Ramos (cell line): ENCODE measurements around the gene CLDN10.
"Not testable (repeated sequence)": the region's sequence is repeated elsewhere in the genome, so short reads cannot be mapped to it uniquely, and the experiment has no call there.

Source experiments
- in situ Hi-C: fragments of 300-500 bp; cut with MboI; formaldehyde crosslinking; loops from one replicate; pipeline ENCODE4 v1.14.3; 2022; ENCODE audit warnings: low sequenced_read_pairs; ENCODE audit not compliant: unreplicated experiment

The CLDN10 gene

GRCh38 chr13:95540888-95541287 is 11.6 kb upstream of the CLDN10 start:
- in situ Hi-C loops = no loop called here

- in situ Hi-C loops = no loop called here
Measured at GRCh38 chr13:95541308-95541707, 11.2 kb upstream of the CLDN10 start.

GRCh38 chr13:95541911-95542474 is 10.5 kb upstream of the CLDN10 start:
- in situ Hi-C loops = no loop called here

- in situ Hi-C loops = no loop called here
Measured at GRCh38 chr13:95544293-95544692, 8.2 kb upstream of the CLDN10 start.

- in situ Hi-C loops = no loop called here
Measured at GRCh38 chr13:95546919-95547318, 5.6 kb upstream of the CLDN10 start.

GRCh38 chr13:95547531-95548167 is 4.9 kb upstream of the CLDN10 start:
- in situ Hi-C loops = no loop called here

- in situ Hi-C loops = no loop called here
Measured at GRCh38 chr13:95552208-95552538, 347 bp upstream of the CLDN10 start.

GRCh38 chr13:95553581-95554385 is 1.3 kb downstream of the CLDN10 start:
- in situ Hi-C loops = no loop called here

GRCh38 chr13:95557013-95557412 is 4.5 kb downstream of the CLDN10 start:
- in situ Hi-C loops = no loop called here

GRCh38 chr13:95559100-95559499 is 6.6 kb downstream of the CLDN10 start:
- in situ Hi-C loops = no loop called here

- in situ Hi-C loops = no loop called here
Measured at GRCh38 chr13:95560387-95560786, 7.9 kb downstream of the CLDN10 start.

- in situ Hi-C loops = no loop called here
Measured at GRCh38 chr13:95564091-95564490, 11.6 kb downstream of the CLDN10 start.

GRCh38 chr13:95564733-95565291 is 12.3 kb downstream of the CLDN10 start:
- in situ Hi-C loops = no loop called here

GRCh38 chr13:95565758-95566157 is 13.2 kb downstream of the CLDN10 start:
- in situ Hi-C loops = not testable (repeated sequence)

- in situ Hi-C loops = no loop called here
Measured at GRCh38 chr13:95568131-95568530, 15.6 kb downstream of the CLDN10 start.

GRCh38 chr13:95570016-95570415 is 17.5 kb downstream of the CLDN10 start:
- in situ Hi-C loops = no loop called here

- in situ Hi-C loops = no loop called here
Measured at GRCh38 chr13:95571941-95572340, 19.4 kb downstream of the CLDN10 start.

- in situ Hi-C loops = no loop called here
Measured at GRCh38 chr13:95573221-95573620, 20.7 kb downstream of the CLDN10 start.

- in situ Hi-C loops = no loop called here
Measured at GRCh38 chr13:95579303-95579702, 26.8 kb downstream of the CLDN10 start.

- in situ Hi-C loops = no loop called here
Measured at GRCh38 chr13:95585867-95586266, 33.3 kb downstream of the CLDN10 start.

GRCh38 chr13:95588134-95588533 is 35.6 kb downstream of the CLDN10 start:
- in situ Hi-C loops = no loop called here
